HepG2 (cell line): Measurements from ENCODE around the gene HEPH. TPM values are rescaled to one million over a fixed set of nuclear protein-coding genes. Genes with fewer than 3 reads are reported as not detected.

Source experiments
- ATAC-seq: fragments of 200-7000 bp; cut with Tn5 transposase; 3 replicates; pipeline ENCODE4 v1.9.1; 2020; ENCODE audit warnings: mild to moderate bottlenecking, moderate library complexity
- BruUV-seq: library from RNA; stranded (reverse); fragments of 400-500 nt; replicated peaks from 2 replicates; lab custom pipeline; 2021; lab: Mats Ljungman, UMichigan
- CTCF ChIA-PET: fragments of 300-600 bp; formaldehyde crosslinking; extraction: SDS; loops from one replicate; lab custom pipeline; 2021; ENCODE audit warnings: low total read pairs, inconsistent platforms, low intra/inter-chr PET ratio; lab: Yijun Ruan, JAX
- POLR2A ChIA-PET: fragments of 350-600 bp; sonication (Branson Sonifier 250); formaldehyde crosslinking; loops from one replicate; lab custom pipeline; 2020; ENCODE audit warnings: antibody characterized with exemption, inconsistent platforms; lab: Yijun Ruan, JAX
- DNase-seq: peaks from one replicate; pipeline ENCODE4 v3.0.0-alpha.2; 2015; ENCODE audit warnings: low spot score
- FAIRE-seq: peaks from 3 replicates; lab custom pipeline; 2011; peaks lifted over from hg19 to GRCh38; lab: Jason Lieb, UNC
- H2AFZ ChIP-seq: one replicate; pipeline ENCODE4 v1.6.1; 2011; ENCODE audit warnings: low read length, inconsistent platforms
- H3K27ac ChIP-seq: fragments of 300-600 bp; 3 replicates; pipeline ENCODE4 v1.8.0; 2011; ENCODE audit warnings: mixed run types, mild to moderate bottlenecking, mixed read lengths, low read length, inconsistent platforms; ENCODE audit not compliant: insufficient read depth; ENCODE audit errors: extremely low read length
- H3K27me3 ChIP-seq, 2 experiments: fragments of 200-600 bp in 1 of 2; 2 replicates in 1 of 2; 3 replicates in 1 of 2; pipeline versions ENCODE4 v1.6.0 to v1.8.0; 2011; ENCODE audit warnings: low read length in 2 of 2, mild to moderate bottlenecking in 2 of 2, moderate library complexity in 2 of 2, inconsistent platforms in 1 of 2; ENCODE audit not compliant: insufficient read depth in 2 of 2, control insufficient read depth in 1 of 2
- H3K36me3 ChIP-seq, 2 experiments: fragments of 200-600 bp in 1 of 2; replicated peaks in 1 of 2; 2 replicates in 1 of 2; 3 replicates in 1 of 2; pipeline versions ENCODE4 v1.5.1 to v1.8.0; 2011; ENCODE audit warnings: low read length in 2 of 2, inconsistent platforms in 1 of 2; ENCODE audit not compliant: insufficient read depth in 2 of 2, control insufficient read depth in 1 of 2
- H3K4me1 ChIP-seq: 2 replicates; pipeline ENCODE4 v1.5.1; 2012; ENCODE audit warnings: low read length, inconsistent platforms; ENCODE audit not compliant: insufficient read depth
- H3K4me2 ChIP-seq: 2 replicates; pipeline ENCODE4 v1.6.0; 2011; ENCODE audit warnings: low read depth, low read length, inconsistent platforms
- H3K4me3 ChIP-seq, 3 experiments: fragments of 200-600 bp in 1 of 3; sonication (generic), shearing (Covaris generic) in 1 of 3; replicated peaks in 1 of 3; 2 replicates each; pipeline ENCODE4 v1.5.1; 2011 to 2016; ENCODE audit warnings: low read length in 3 of 3, inconsistent platforms in 2 of 3, low read depth in 2 of 3, mild to moderate bottlenecking in 2 of 3, control low read depth in 1 of 3, mixed read lengths in 1 of 3; ENCODE audit not compliant: insufficient read depth in 1 of 3
- H3K79me2 ChIP-seq: one replicate; pipeline ENCODE4 v1.6.1; 2011; ENCODE audit warnings: low read length, inconsistent platforms; ENCODE audit not compliant: insufficient read depth
- H3K9ac ChIP-seq: 2 replicates; pipeline ENCODE4 v1.6.0; 2011; ENCODE audit warnings: mild to moderate bottlenecking, low read depth, low read length, inconsistent platforms; ENCODE audit not compliant: insufficient read depth
- H3K9me3 ChIP-seq: 2 replicates; pipeline ENCODE4 v1.5.1; 2012; ENCODE audit warnings: mild to moderate bottlenecking, low read length
- H4K20me1 ChIP-seq: 2 replicates; pipeline ENCODE4 v1.6.0; 2011; ENCODE audit warnings: inconsistent platforms, mild to moderate bottlenecking, low read length, moderate library complexity; ENCODE audit not compliant: insufficient read depth
- HMG20A ChIP-seq: IDR thresholded peaks from 2 replicates; pipeline ENCODE4 v1.6.1; 2016; ENCODE audit warnings: borderline replicate concordance
- HNF4G ChIP-seq, 2 experiments: sonication (generic) in 1 of 2; formaldehyde crosslinking in 1 of 2; IDR thresholded peaks; 2 replicates each; pipeline versions ENCODE4 v1.4.0 to v1.6.1; 2011 to 2020; ENCODE audit warnings: borderline replicate concordance in 2 of 2, low read depth in 2 of 2, mild to moderate bottlenecking in 2 of 2, low read length in 1 of 2, missing genetic modification reagents in 1 of 2, moderate library complexity in 1 of 2
- IRF9 ChIP-seq: sonication (generic); formaldehyde crosslinking; IDR thresholded peaks from 2 replicates; pipeline ENCODE4 v1.8.0; 2022; ENCODE audit warnings: missing genetic modification reagents, mild to moderate bottlenecking, borderline replicate concordance
- PREB ChIP-seq: sonication (generic); formaldehyde crosslinking; IDR thresholded peaks from 2 replicates; pipeline ENCODE4 v1.4.0; 2020; ENCODE audit warnings: missing genetic modification reagents
- RBAK ChIP-seq: sonication (generic); formaldehyde crosslinking; IDR thresholded peaks from 2 replicates; pipeline ENCODE4 v1.5.1; 2020; ENCODE audit warnings: mild to moderate bottlenecking, missing genetic modification reagents
- SRSF4 ChIP-seq: fragments of 200-400 bp; formaldehyde crosslinking; IDR thresholded peaks from one replicate; pipeline ENCODE4 v1.6.1; 2018; ENCODE audit warnings: mild to moderate bottlenecking, low read depth, low read length, moderate library complexity; ENCODE audit not compliant: poor library complexity, severe bottlenecking
- ZNF414 ChIP-seq: sonication (generic); formaldehyde crosslinking; IDR thresholded peaks from 2 replicates; pipeline ENCODE4 v1.5.0; 2020; ENCODE audit warnings: missing genetic modification reagents
- ZNF431 ChIP-seq: sonication (generic); formaldehyde crosslinking; IDR thresholded peaks from 2 replicates; pipeline ENCODE4 v1.9.0; 2022; ENCODE audit warnings: missing genetic modification reagents, low read depth, mild to moderate bottlenecking, borderline replicate concordance
- ZNF552 ChIP-seq: sonication (generic); formaldehyde crosslinking; IDR thresholded peaks from 2 replicates; pipeline ENCODE4 v1.9.0; 2022; ENCODE audit warnings: missing genetic modification reagents, mild to moderate bottlenecking, borderline replicate concordance
- ZNF563 ChIP-seq: sonication (generic); formaldehyde crosslinking; IDR thresholded peaks from 2 replicates; pipeline ENCODE4 v1.8.0; 2022; ENCODE audit warnings: mild to moderate bottlenecking, moderate library complexity, missing genetic modification reagents
- ZNF615 ChIP-seq: sonication (generic); formaldehyde crosslinking; IDR thresholded peaks from 2 replicates; pipeline ENCODE4 v1.5.0; 2020; ENCODE audit warnings: mild to moderate bottlenecking, missing genetic modification reagents, borderline replicate concordance
- ZNF713 ChIP-seq: sonication (generic); formaldehyde crosslinking; IDR thresholded peaks from 2 replicates; pipeline ENCODE4 v1.4.0; 2020; ENCODE audit warnings: mild to moderate bottlenecking, missing genetic modification reagents
- ZNF878 ChIP-seq: sonication (generic); formaldehyde crosslinking; IDR thresholded peaks from 2 replicates; pipeline ENCODE4 v1.8.1; 2023; ENCODE audit warnings: mild to moderate bottlenecking, missing genetic modification reagents, moderate library complexity
- in situ Hi-C: cut with HindIII; loops from 2 replicates; pipeline ENCODE4 v1.10.0; 2017; ENCODE audit warnings: low pct_unique_long_range_greater_than_20kb; ENCODE audit not compliant: extremely low pct_ligation_motif_present
- intact Hi-C: fragments of 100-400 bp; cut with micrococcal nuclease; formaldehyde crosslinking; loops from one replicate; pipeline ENCODE4 v1.10.0; 2022; ENCODE audit not compliant: unreplicated experiment
- polyA plus RNA-seq, 8 experiments: library from polyadenylated mRNA; depleted of rRNA in 3 of 8; stranded (reverse) in 7 of 8; unstranded in 1 of 8; fragments of >200 nt; fragmentation: Illumina TruSeq in 4 of 8; extraction: Trizol in 4 of 8; gene quantifications; 2 replicates each; pipeline versions ENCODE4 v1.2.1 to v1.2.3, GENCODE V29; 2011 to 2016; ENCODE audit warnings: low read depth in 4 of 8, missing spikeins in 1 of 8, mixed read lengths in 1 of 8; ENCODE audit not compliant: insufficient read depth in 1 of 8
- total RNA-seq, 5 experiments: library from RNA; depleted of rRNA; stranded (reverse); fragments of >200 nt; fragmentation: Illumina TruSeq; extraction: Trizol; gene quantifications; 2 replicates each; pipeline ENCODE4 v1.2.3, GENCODE V29; 2016; ENCODE audit warnings: low read depth in 1 of 5

HEPH gene
- total and polyA plus RNA-seq, 2 of the 13 experiments (the other 11 are each of a cell fraction or from before 2014, with no cell fraction given) = not detected

GRCh38 chrX:66166671-66167070, 2.6 kb downstream of the HEPH start:
- POLR2A ChIA-PET = no interaction called here

More at GRCh38 chrX:66166671-66167070, 2.6 kb downstream of the HEPH start:
- no peak for TF ChIP-seq ZNF563 (CRISPR knock-in tag)
- no peak for TF ChIP-seq HNF4G (IDR thresholded peaks at IDR 0.05; ENCODE audit: borderline replicate concordance, low read depth, low read length)
- TF ChIP-seq HNF4G (CRISPR knock-in tag; IDR thresholded peaks at IDR 0.05; ENCODE audit: borderline replicate concordance, low read depth) = no peak
- no peak for TF ChIP-seq ZNF431 (CRISPR knock-in tag)
- no peak for TF ChIP-seq ZNF713 (CRISPR knock-in tag)
- TF ChIP-seq ZNF615 (CRISPR knock-in tag) = no peak
- TF ChIP-seq SRSF4 = no peak
- no peak for TF ChIP-seq IRF9
- TF ChIP-seq HMG20A (CRISPR knock-in tag) = no peak
- TF ChIP-seq PREB (CRISPR knock-in tag) = no peak
- no peak for TF ChIP-seq ZNF878 (CRISPR knock-in tag)
- no peak for TF ChIP-seq ZNF552 (CRISPR knock-in tag)
- no peak for TF ChIP-seq ZNF414 (CRISPR knock-in tag)
- TF ChIP-seq RBAK = no peak
- no peaks in the 10 kb centered on the region for H3K79me2 ChIP-seq
- no peaks in the 10 kb centered on the region for H3K36me3 ChIP-seq
- H3K9ac ChIP-seq = no peak overlapping the region
- BruUV-seq = no TSS peak
- no peaks in the 10 kb centered on the region for H4K20me1 ChIP-seq
- CTCF ChIA-PET = no interaction called here
- in situ Hi-C loops (no loop called here), intact Hi-C loops (no loop called here)
- H3K4me1 ChIP-seq = no peaks in the 10 kb centered on the region
- no peaks in the 10 kb centered on the region for H3K27me3 ChIP-seq
- H3K4me2 ChIP-seq = no peak overlapping the region
- no peak for DNase-seq
- no peak for FAIRE-seq
- no peak for ATAC-seq
- H2AFZ ChIP-seq = no peak overlapping the region
- H3K9me3 ChIP-seq = no peaks in the 10 kb centered on the region
- H3K27ac ChIP-seq = no peak overlapping the region
- H3K4me3 ChIP-seq = no peak overlapping the region
